Nasal cavity respiratory epithelium epithelial cell of viscerocranial mucosa (primary cell): ENCODE measurements around the gene KLHL36. TPM values are rescaled to one million over a fixed set of nuclear protein-coding genes. Genes with fewer than 3 reads are reported as not detected.

Source experiments
- total RNA-seq: library from RNA; depleted of rRNA; stranded (reverse); fragments of >200 nt; gene quantifications from 2 replicates; pipeline ENCODE4 v1.2.3, GENCODE V29; 2014

The KLHL36 gene
- 98.1 and 126 TPM in 2 replicates for total RNA-seq

GRCh38 chr16:84647828-84648594 lies at the start of gene KLHL36:
KLHL36 (plus strand) TSS chr16:84648511; CDS start chr16:84650868, 2,357 bp downstream.

GRCh38 chr16:84617791-84618580 lies 30.3 kb upstream of the KLHL36 start, which contains the start of gene COTL1:
COTL1 (minus strand) TSS chr16:84618078; CDS start chr16:84617914, 164 bp downstream.

GRCh38 chr16:84699712-84700445 lies 51.6 kb downstream of the KLHL36 start, which contains the start of gene USP10:
USP10 (plus strand) TSS chr16:84700000; CDS start chr16:84700091, 91 bp downstream.

Other genes starting within 250 kb of the KLHL36 start
- gene MEAK7, start 143.9 kb upstream of the KLHL36 start, total RNA-seq = 46.8 and 52.8 TPM in 2 replicates
- 49.1 and 58.4 TPM in 2 replicates for gene COTL1, start 30.4 kb upstream of the KLHL36 start, total RNA-seq
- gene USP10, start 51.5 kb downstream of the KLHL36 start, total RNA-seq = 50.9 and 104 TPM in 2 replicates
- gene CRISPLD2, start 171.5 kb downstream of the KLHL36 start, total RNA-seq = 0.34 and 0.36 TPM in 2 replicates